CD4-positive, alpha-beta T cell treated with Interleukin-2 at 100 ng/mL for 4 hours (primary cell): ENCODE measurements around the gene MEIS1.

ENCODE experiments used
- DNase-seq: peaks from one replicate; pipeline ENCODE4 v3.0.0-alpha.2; 2020; ENCODE audit warnings: low spot score

MEIS1 gene

DNA sequence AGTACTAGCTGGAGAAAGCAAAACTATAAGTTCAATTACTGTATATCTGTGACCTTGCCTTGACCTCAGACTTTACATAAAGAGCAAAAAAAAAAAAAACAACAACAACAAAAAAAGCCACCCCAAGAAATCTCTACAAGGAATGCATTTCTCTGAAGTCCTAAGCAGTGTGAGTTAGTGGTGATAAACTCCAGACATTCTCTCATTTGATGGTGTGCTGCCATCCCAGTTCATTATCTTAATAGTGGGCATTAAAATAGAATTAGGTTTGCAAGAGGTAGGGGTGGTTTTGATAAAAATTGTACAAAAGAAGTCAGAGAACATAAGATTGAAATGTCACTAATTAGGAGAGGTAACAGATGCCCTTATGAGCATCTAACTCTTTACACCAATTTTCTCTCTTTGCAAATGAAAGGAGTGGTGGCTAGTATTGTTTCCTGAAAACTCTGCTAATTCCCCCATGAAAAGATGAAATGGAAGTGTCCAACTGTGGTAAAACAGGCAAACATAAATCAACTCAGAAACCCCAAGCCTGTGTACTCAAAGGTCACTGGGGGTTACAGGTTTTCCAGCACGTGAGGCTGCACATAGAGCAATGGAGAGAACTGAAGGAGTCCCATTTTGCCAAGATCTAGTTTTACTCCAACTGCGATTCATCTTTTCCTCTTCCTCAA is 131.9 kb downstream of the MEIS1 start:
- no peak for DNase-seq

GRCh38 chr2:66567729-66568128 is 132.8 kb downstream of the MEIS1 start:
- DNase-seq, result no peak

DNA sequence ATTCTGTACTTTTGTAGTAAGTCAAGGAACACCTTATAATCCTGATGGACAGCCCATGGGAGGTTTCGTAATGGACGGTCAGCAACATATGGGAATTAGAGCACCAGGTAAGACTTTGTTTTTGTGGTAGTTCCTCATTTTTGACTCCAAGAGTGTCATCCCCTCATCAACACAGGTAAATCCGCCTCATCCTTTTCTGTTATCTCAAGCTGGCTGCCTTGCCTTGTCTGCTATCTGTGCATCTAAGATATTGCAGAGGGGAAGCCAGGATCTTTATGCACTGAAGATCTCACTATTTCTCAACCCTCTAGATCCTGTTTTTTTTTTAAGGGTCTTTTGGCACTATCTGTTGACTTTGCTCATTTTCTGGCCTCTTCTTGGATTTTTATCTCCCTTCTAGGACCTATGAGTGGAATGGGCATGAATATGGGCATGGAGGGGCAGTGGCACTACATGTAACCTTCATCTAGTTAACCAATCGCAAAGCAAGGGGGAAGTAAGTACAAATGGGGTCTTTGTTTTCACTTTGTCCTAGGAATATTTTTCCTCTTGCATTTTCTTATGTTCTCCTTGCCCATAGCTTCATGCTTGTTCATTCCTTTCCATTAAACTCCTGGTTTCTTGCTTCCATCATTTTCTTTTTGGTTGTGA is 133.8 kb downstream of the MEIS1 start:
- DNase-seq, result no peak

GRCh38 chr2:66569321-66569851 is 134.5 kb downstream of the MEIS1 start:
- no peak for DNase-seq

- no peak for DNase-seq
Observed at GRCh38 chr2:66569974-66570373, 135.0 kb downstream of the MEIS1 start.

DNA sequence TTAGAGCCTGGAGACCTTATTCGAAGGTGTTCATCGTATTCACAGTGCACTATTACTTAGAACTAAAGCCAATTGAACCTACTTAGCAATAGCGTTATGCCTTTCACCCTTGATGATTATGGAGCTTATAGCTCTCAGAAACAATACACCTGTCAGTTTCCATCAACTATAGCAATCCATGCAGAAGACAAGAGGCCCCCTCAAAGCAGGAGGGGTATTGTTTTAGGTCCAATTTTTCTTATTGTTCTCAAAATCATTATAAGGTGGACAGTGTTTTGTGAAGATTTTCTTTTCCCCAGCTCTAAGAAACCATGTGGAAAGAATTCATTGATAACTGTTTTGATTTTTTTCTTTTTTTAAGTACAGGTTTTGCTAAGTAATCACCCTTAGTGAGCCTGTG is 135.5 kb downstream of the MEIS1 start:
- DNase-seq, result no peak

DNA sequence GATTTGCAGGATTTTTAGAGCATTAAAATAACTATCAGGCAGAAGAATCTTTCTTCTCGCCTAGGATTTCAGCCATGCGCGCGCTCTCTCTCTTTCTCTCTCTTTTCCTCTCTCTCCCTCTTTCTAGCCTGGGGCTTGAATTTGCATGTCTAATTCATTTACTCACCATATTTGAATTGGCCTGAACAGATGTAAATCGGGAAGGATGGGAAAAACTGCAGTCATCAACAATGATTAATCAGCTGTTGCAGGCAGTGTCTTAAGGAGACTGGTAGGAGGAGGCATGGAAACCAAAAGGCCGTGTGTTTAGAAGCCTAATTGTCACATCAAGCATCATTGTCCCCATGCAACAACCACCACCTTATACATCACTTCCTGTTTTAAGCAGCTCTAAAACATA is 137.0 kb downstream of the MEIS1 start:
- DNase-seq, result no peak

GRCh38 chr2:66572391-66572790 is 137.5 kb downstream of the MEIS1 start:
- DNase-seq, result no peak

DNA sequence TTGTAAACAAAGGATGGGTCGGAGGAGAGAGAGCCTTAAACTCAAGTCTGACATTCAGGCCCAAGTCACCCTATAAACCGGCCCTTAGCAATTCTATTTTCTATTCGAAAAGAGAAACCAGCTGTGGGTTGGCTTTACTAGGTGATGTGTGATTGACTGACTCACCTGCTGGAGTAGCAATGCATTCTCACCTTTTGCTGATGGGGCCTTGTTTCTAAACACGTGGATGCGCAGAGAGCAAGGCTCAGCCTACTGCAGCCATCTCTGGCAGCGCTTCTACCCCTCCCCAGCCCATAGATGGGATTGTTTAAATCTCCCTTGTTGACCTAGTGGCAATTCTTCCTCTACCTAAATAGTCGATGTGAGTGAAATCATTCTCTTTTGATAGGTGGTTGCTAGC is 138.5 kb downstream of the MEIS1 start:
- no peak for DNase-seq

GRCh38 chr2:66573821-66574233 is 138.9 kb downstream of the MEIS1 start:
- no peak for DNase-seq

- no peak for DNase-seq
Observed at GRCh38 chr2:66574701-66575624, 140.0 kb downstream of the MEIS1 start.

GRCh38 chr2:66575625-66576310 is 140.8 kb downstream of the MEIS1 start:
- no peak for DNase-seq

DNA sequence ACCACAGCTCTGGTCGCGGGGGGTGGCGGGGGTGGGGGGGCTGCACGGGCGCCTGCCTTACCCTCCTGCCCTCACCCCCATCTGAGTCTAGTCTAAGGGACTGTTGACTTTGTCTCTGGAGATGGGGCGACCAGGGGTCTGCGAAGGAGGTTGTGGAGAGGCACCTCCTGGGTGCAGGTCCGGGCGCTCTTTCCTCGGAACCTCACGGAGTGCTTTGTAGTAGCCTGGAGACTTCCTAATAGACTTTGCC is 141.3 kb downstream of the MEIS1 start:
- DNase-seq, result no peak

GRCh38 chr2:66576561-66577320 is 141.8 kb downstream of the MEIS1 start:
- DNase-seq, result no peak

GRCh38 chr2:66577321-66578053 is 142.6 kb downstream of the MEIS1 start:
- no peak for DNase-seq

- no peak for DNase-seq
Observed at GRCh38 chr2:66578054-66578686, 143.2 kb downstream of the MEIS1 start.

DNA sequence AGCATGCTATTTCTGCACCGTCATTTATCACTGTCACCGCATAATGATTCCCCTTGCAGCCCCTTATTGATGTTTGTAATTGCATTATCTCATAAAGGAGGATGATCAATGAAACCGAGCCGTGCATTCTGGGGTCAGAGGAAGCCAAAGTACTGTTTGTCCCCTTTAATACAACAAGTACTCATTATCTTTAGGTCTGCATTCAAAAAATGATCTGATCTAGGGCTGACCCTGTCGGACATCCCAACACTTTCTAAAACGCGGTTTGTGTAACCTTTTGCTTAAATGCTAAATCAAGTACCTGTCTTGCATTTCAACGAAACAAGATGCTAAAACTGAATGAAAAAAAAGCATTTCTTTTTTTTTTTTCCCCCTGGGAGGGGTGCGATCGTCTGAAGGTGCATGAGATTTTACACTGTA is 143.8 kb downstream of the MEIS1 start:
- DNase-seq, result no peak

- DNase-seq, result no peak
Observed at GRCh38 chr2:66579186-66580126, 144.5 kb downstream of the MEIS1 start.
